Duodenal mucosa (tissue), 2 donors: ENCODE data around the gene ANO2.
"Not testable (repeated sequence)": the region's sequence is repeated elsewhere in the genome, so short reads cannot be mapped to it uniquely, and the experiment has no call there.

Source experiments
- H3K27ac ChIP-seq: one replicate; pipeline ENCODE4 v1.7.0; 2013; ENCODE audit warnings: low read depth, low read length
- H3K27me3 ChIP-seq, 2 donors: one replicate each; pipeline ENCODE4 v1.7.0; 2013; ENCODE audit warnings: low read length in 2 of 2, control low read depth in 1 of 2; ENCODE audit not compliant: insufficient read depth in 2 of 2, control insufficient read depth in 1 of 2
- H3K36me3 ChIP-seq, 2 donors: one replicate each; pipeline ENCODE4 v1.7.0; 2013; ENCODE audit warnings: low read length in 2 of 2, control low read depth in 1 of 2; ENCODE audit not compliant: insufficient read depth in 2 of 2, control insufficient read depth in 1 of 2
- H3K4me1 ChIP-seq, 2 donors: one replicate each; pipeline ENCODE4 v1.7.0; 2013; ENCODE audit warnings: low read length in 2 of 2, control low read depth in 1 of 2; ENCODE audit not compliant: insufficient read depth in 2 of 2, control insufficient read depth in 1 of 2
- H3K4me3 ChIP-seq, 2 donors: one replicate each; pipeline ENCODE4 v1.7.0; 2013; ENCODE audit warnings: low read length in 2 of 2, low read depth in 1 of 2
- H3K9ac ChIP-seq, 2 donors: one replicate each; pipeline ENCODE4 v1.7.0; 2013; ENCODE audit warnings: low read length in 2 of 2, low read depth in 1 of 2
- H3K9me3 ChIP-seq, 2 donors: one replicate each; pipeline ENCODE4 v1.7.0; 2013; ENCODE audit warnings: low read length in 2 of 2, control low read depth in 1 of 2; ENCODE audit not compliant: control insufficient read depth in 1 of 2

ANO2 gene

DNA sequence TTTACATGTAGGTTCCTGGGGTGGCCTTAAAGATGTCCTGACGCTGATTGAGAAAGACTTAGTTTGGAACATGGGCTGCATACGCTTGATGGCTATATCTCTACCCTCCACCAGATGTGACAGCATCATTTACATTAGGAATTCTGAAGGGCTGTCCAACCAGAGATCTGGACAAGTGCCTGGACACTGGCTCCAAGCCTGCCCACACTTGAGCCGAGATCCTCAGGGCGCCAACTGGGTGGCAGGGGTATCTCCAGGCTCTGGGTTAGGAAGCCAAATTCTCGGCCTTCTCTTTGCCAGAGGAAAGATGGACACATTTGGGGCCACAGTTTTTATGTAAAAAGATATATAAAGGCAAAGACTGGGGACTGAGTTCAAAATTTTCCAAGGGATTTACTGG, 266.9 kb downstream of the ANO2 start:
- H3K27me3 ChIP-seq: no peaks in the 10 kb centered on the region
- no peaks in the 10 kb centered on the region for H3K4me1 ChIP-seq
- no peak overlapping the region for H3K9ac ChIP-seq
- H3K36me3 ChIP-seq: no peaks in the 10 kb centered on the region
- no peak overlapping the region for H3K4me3 ChIP-seq
- H3K9me3 ChIP-seq: no peaks in the 10 kb centered on the region
- H3K27ac ChIP-seq: no peak overlapping the region

- not testable (repeated sequence) for H3K27me3 ChIP-seq, H3K9ac ChIP-seq, H3K27ac ChIP-seq, H3K4me1 ChIP-seq, H3K36me3 ChIP-seq, H3K4me3 ChIP-seq, H3K9me3 ChIP-seq
These were observed 275.4 kb downstream of the ANO2 start for GRCh38 chr12:5669624-5670023.

DNA sequence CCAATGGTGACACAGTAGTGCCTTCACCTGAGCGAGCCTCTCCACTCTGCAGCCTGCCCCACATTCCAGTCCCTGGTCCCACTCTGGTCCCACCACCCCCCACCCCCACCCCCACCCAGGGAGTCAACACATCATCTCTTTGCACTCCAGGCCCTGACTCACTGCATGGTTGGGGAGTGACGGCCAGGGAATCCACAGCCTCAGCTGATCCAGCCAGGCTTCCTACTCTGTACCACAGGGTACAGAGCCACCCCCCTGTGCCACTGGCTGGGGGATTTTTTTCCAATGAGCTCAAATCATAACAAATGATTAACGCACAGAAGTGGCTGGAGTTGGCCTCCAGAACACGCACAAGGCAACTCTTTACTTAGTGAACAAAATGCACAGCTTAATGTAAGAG, 279.4 kb downstream of the ANO2 start:
- H3K9me3 ChIP-seq: no peaks in the 10 kb centered on the region
- no peak overlapping the region for H3K9ac ChIP-seq
- H3K27me3 ChIP-seq: no peaks in the 10 kb centered on the region
- no peak overlapping the region for H3K27ac ChIP-seq
- H3K4me3 ChIP-seq: no peak overlapping the region
- no peaks in the 10 kb centered on the region for H3K36me3 ChIP-seq
- peaks cover 0 to 4% of the 10 kb centered on the region in 2 donors for H3K4me1 ChIP-seq

GRCh38 chr12:5661811-5662210, 283.2 kb downstream of the ANO2 start:
- Histone ChIP-seq H3K27me3 (no peaks in the 10 kb centered on the region), H3K9ac (no peak overlapping the region), H3K4me1 (peaks cover 4 to 5% of the 10 kb centered on the region in 2 donors), H3K9me3 (no peaks in the 10 kb centered on the region), H3K36me3 (no peaks in the 10 kb centered on the region), H3K27ac (no peak overlapping the region), H3K4me3 (no peak overlapping the region)

- Histone ChIP-seq H3K36me3 (no peaks in the 10 kb centered on the region), H3K9ac (no peak overlapping the region), H3K27ac (no peak overlapping the region), H3K27me3 (no peaks in the 10 kb centered on the region), H3K4me3 (no peak overlapping the region), H3K4me1 (peaks cover 17 to 19% of the 10 kb centered on the region in 2 donors), H3K9me3 (no peaks in the 10 kb centered on the region)
These were observed 284.8 kb downstream of the ANO2 start for GRCh38 chr12:5660238-5660637.

GRCh38 chr12:5658339-5658941, 286.6 kb downstream of the ANO2 start:
- not testable (repeated sequence) for H3K9me3 ChIP-seq, H3K27me3 ChIP-seq, H3K4me3 ChIP-seq, H3K36me3 ChIP-seq, H3K9ac ChIP-seq, H3K27ac ChIP-seq
- H3K4me1 ChIP-seq: peaks cover 28 to 35% of the 10 kb centered on the region in 2 donors

- Histone ChIP-seq H3K27ac (no peak overlapping the region), H3K27me3 (peaks cover 0 to 3% of the 10 kb centered on the region in 2 donors), H3K4me1 (peaks cover 28 to 35% of the 10 kb centered on the region in 2 donors)
These were observed 288.2 kb downstream of the ANO2 start for GRCh38 chr12:5656836-5657235.

DNA sequence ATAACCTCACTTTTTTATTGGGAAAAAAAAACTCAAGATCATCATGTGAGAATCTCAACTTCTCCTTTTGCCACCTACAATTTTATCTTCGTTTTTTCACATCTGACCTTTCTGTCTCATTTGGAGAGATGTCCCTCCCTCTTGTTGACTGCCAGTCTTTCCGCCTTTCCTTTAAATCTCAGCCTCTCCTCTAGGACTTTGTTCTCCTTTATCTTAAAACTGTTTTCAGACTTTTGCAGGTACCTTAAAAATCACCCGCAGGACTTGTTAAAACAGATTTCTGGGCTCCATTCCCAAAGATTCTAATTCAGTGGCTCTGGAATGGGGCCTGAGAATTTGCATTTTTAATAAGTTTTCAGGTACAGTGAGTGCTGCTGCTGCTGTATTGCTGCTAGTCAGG, 289.9 kb downstream of the ANO2 start:
- no peaks in the 10 kb centered on the region for H3K9me3 ChIP-seq
- peaks cover 0 to 3% of the 10 kb centered on the region in 2 donors for H3K27me3 ChIP-seq
- no peak overlapping the region for H3K4me3 ChIP-seq
- H3K36me3 ChIP-seq: no peaks in the 10 kb centered on the region
- no peak overlapping the region for H3K9ac ChIP-seq
- peaks cover 36 to 37% of the 10 kb centered on the region in 2 donors for H3K4me1 ChIP-seq
- no peak overlapping the region for H3K27ac ChIP-seq

More at GRCh38 chr12:5656836-5657235, 288.2 kb downstream of the ANO2 start:
- H3K9me3 ChIP-seq: no peaks in the 10 kb centered on the region
- no peak overlapping the region for H3K9ac ChIP-seq
- H3K36me3 ChIP-seq: no peaks in the 10 kb centered on the region
- no peak overlapping the region for H3K4me3 ChIP-seq

GRCh38 chr12:5654019-5654418, 291.0 kb downstream of the ANO2 start:
- Histone ChIP-seq H3K27me3 (peaks cover 0 to 3% of the 10 kb centered on the region in 2 donors), H3K4me3 (no peak overlapping the region), H3K36me3 (no peaks in the 10 kb centered on the region), H3K4me1 (peaks cover 38 to 40% of the 10 kb centered on the region in 2 donors), H3K27ac (no peak overlapping the region), H3K9me3 (no peaks in the 10 kb centered on the region), H3K9ac (no peak overlapping the region)

GRCh38 chr12:5650829-5651461, 294.1 kb downstream of the ANO2 start:
- Histone ChIP-seq H3K9ac (no peak overlapping the region), H3K27ac (no peak overlapping the region), H3K9me3 (no peaks in the 10 kb centered on the region), H3K4me1 (peaks cover 38% of the 10 kb centered on the region in 2 donors), H3K36me3 (no peaks in the 10 kb centered on the region), H3K4me3 (no peak overlapping the region), H3K27me3 (peaks cover 0 to 3% of the 10 kb centered on the region in 2 donors)
